IPS-NIHi7 (cell line): Measurements from ENCODE around the gene CTXND1.
A peak's percentile ranks its signal among the peaks of the same experiment; 100 is the strongest.
"Not testable (repeated sequence)": the region's sequence is repeated elsewhere in the genome, so short reads cannot be mapped to it uniquely, and the experiment has no call there.

Experiments used
- DNase-seq: peaks from one replicate; pipeline ENCODE4 v3.0.0; 2012; ENCODE audit warnings: mixed read lengths; ENCODE audit errors: extremely low spot score

Gene CTXND1

DNA sequence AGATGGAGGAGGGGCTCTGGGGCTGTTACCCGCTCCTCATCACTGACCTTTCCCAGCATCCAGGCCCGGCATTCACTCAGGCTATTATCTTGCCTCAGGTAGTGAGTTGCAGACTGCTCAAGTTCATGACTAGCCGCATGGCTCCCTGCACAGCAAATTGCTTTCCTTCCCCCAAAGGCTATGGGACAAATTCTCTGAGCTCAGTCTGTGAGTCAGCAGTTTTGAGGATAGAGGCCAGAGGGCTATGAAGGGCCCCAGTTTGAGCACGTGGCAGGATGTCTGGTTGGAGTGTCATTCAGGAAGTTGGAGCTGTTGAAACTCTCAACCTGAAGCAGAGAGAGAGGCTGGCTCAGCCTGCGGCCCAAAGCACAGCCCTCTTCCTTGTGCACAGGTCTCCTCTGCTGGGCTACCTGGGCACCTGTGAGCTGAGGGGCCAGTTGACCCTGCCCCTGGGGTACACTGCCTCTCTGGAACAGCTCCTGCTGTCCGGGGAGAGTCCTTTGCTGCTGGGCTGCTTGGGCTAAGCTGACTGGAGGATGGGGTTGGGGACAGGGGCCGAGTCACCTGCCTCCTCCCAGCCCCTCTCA lies 91.3 kb downstream of the CTXND1 start:
- DNase-seq = no peak

DNA sequence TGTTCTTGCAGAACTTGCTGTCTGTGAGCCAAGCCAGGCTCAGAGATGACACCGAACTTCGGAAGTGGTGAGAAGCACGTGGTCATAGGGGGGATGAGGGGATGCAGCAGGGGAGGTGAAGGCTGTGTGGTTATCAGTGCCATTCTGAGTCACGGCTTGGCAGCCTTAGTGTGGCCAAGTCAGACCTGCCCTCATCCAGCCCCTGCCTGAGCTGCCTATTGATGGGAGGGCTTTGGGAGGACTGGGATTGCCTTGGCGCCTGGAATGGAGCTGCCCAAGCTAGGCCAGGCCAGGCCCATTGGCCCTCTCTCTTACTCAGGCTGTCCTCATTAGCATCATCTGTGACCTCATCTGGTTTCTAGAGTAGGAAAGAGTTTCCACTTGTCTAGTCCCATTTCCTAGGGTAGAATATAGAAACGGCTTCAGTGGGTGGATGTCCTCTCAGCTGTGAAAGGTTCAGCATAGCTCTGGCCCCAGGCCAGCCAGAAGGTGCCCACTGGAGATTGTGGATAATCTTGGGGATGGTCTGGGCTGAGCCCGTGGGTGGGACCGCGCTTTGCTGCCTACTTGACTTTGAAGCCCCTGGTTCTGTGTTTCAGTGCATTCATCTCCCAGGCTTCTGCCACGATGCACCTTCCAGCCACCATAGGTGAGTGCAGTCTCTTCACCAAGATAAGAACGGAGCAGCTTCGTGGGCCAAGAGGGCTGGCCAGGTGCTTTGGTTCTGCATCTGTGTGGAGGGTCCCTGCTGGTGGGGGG lies 92.0 kb downstream of the CTXND1 start:
- DNase-seq = no peak

- DNase-seq = no peak
These were observed 92.7 kb downstream of the CTXND1 start for GRCh38 chr15:80159301-80159700.

DNA sequence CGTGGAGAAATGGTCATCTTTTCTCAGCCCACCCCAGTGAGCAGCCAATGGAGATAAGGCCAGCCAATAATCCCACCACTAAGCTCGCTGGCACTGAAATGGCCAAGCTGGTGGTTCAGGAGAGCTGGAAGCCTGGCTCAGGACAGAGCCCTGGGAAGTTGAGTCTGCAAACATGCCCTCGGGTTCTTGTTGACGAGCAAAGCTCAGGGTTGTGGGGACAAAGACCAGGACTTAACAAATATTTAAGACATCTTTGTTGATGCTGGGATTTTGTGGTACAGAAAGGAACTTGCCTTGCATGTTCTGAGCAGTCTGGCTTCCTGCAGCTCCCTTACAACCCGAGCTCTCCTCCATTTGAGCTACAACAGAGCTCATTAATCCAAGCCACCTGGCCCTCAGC lies 94.8 kb downstream of the CTXND1 start:
- DNase-seq = no peak

DNA sequence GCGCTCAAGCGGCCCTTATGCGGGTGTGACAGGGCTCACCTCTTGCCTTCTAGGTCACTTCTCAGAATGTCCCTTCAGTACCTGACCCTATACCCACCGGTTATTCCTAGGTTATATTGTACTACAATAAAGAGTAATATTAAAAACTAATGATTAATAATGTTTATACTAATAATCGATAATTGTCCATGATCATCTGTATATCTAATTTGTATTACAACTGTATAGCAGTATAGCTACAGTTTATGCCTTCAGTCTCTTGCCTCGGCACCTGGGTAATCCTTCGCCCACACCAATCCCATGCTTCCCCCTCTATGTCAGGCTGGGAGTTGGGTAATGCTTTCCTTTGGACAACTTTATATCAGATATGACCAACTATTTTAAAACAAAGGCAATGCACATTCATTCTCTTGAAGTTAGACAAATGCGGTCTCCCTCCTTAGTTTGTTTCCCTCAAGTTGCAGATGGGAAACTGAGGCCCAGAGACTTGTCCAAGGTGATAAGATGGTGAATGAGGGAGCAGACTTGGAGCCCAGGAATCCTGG lies 95.8 kb downstream of the CTXND1 start:
- no peak for DNase-seq

- DNase-seq = not testable (repeated sequence)
These were observed 96.4 kb downstream of the CTXND1 start for GRCh38 chr15:80155378-80156175.

GRCh38 chr15:80155001-80155377 lies 97.0 kb downstream of the CTXND1 start:
- no peak for DNase-seq

DNA sequence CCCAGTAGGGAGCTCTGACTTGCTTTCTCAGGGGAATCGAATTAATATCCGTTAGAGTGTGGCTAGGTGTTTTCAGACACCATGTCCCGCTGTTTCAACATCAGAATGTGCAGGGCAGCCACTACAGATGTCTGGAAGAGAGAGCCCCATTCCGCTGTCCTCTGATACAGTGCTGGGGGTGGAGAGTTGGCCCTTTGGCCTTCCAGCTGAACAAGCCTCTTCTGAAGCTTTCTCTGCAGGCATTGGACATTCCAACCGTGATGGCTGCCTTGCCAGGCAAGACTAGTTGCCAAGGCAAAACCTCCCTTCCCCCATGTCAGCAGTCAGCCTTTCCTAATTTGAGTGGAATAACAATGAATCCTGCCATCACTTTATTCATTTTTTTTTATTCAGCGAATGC lies 97.7 kb downstream of the CTXND1 start:
- DNase-seq = no peak

DNA sequence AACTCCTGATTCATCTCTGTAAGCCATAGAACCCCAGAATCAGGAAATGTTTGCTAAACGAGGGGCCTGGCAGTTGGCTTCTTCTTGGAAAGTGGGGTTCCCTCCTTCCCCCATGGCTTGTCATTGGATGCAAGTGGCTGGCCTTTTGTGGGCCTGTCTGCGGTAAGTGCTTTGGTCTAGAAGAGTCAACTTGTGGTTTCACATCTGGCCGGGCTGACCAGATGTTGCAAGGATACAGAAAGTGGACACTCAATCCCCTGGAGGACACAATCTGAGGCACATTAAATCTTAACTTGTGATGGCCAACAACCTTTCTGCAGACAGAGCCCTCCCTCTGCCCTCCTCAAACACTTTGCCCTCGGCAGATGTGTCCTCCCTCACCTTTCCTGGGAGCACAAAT lies 98.1 kb downstream of the CTXND1 start:
- no peak for DNase-seq

DNA sequence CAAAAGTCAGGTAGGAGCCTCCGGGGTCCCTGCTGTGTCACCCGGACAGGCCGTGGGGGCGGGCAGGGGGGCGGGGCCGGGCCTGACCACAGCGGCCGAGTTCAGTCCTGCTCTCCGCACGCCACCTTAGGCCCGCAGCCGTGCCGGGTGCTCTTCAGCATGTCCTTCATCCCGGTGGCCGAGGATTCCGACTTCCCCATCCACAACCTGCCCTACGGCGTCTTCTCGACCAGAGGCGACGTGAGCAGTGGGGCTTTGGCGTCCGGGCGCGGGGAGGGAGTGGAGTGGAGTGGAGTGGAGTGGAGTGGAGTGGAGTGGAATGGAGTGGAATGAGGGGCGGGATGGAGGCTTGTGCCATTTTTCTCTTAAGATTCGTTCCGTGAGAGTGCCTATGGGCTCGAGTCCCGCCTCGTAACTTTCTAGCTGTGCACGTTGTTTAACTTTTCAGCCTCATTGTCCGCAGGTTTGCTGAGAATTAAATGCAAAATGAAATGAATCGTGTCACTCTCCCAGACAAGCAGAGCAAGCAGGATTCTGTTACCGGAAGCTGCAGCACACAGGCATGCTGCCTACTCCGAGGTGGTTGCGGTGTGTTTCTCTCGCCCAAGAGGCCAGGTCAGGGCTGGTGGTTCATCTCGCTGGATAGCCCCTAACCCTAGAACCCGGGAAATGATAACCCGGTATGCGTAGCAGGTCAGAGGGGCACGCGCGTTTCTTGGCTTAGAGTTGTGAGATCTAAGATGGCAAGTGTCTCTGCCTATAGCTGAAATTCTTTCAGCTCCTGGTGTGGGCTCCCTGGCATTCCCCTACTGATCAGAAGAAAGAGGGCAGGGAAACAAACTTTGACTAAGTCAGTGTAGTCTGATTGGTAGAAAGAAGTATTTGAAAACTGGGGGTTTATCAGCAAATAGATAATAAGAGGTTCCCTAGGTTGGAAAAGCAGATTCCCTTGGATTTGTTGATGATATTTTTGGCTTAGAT lies 98.8 kb downstream of the CTXND1 start, which contains the start of gene FAH:
Gene FAH, plus strand, starts transcription at position 104 of the 981 bp plus-strand sequence. Its CDS starts 56 bp downstream, at position 160.
- DNase-seq = peak; percentile 48

DNA sequence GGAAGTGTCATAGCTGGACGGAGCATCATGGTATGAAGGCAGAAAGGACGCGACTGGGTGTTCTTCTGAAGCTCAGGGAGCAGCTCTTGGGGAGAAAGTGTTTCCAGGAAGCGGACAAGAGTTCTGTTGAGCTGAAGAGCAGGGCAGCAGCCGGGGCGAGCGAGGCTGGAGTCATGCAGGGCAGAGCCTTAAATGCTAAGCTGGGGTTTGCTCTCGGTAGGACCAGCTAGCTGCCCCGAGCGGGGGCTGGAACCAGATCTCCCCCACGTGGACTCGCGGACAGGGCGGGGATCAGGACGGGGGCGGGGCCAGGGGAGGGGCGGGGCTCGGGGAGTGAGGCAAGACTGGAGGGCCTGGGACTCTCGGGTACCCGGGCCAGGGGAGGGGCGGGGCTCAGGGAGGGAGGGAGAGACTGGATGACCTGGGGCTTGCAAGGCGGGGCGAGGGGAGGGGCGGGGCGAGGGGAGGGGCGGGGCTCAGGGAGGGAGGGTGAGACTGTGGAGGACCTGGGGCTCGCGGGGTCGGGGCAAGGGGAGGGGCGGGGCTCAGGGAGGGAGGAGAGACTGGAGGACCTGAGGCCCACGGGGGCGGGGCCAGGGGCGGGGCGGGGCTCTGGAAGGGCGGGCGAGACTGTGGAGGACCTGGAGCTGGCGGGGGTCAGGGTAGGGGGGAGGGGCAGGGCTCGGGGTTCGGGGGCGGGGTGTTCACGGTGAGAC lies 99.7 kb downstream of the CTXND1 start:
- DNase-seq = peak; percentile 99

GRCh38 chr15:80151576-80151975 lies 100.4 kb downstream of the CTXND1 start:
- DNase-seq = no peak

DNA sequence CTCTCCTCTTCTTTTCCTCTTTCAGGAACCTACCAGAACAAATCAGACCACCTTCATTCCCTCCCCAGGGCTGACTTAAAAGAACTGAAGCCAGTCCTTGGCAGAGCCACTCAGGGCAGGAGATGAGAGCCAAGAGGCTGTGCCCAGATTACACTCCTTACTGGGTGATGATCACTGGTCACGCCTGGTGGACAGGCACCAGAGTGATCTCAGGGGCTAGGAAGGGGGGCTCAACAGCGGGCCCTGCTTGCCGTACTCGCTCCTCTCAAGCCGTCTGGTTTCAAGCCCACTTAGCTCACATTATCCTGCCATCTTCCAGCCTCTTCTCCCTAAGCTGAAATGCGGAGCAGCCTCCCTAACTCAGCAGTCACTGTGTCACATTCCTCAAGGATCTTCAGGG lies 100.9 kb downstream of the CTXND1 start:
- no peak for DNase-seq
